HG02884 (cell line): Measurements from ENCODE around the gene DNAH7.

Source experiments
- ATAC-seq: cut with Tn5 transposase; IDR thresholded peaks from one replicate; pipeline ENCODE4 v1.9.1; 2021; ENCODE audit warnings: mild to moderate bottlenecking, moderate library complexity; ENCODE audit not compliant: unreplicated experiment

The DNAH7 gene

DNA sequence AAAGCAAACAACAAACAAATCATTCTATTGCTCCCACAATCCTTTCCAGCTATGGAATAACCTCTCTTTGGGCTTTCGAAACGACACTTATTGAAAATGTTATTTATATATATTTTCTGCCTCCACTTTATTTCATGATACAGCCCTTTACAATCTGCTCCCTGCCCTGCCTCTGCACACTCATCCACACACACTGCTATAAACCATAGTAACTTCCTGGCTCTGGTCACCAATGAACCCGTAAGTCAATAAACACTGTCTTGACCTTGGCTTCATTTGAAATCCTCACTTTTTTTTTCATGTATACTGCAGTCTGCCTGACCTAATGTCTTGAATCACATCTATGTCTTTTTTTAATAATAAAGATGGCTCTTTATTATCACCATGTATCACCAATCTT lies 250.1 kb downstream of the DNAH7 start:
- no peak for ATAC-seq

- ATAC-seq = no peak
These were observed 250.5 kb downstream of the DNAH7 start for GRCh38 chr2:195818106-195818505.

DNA sequence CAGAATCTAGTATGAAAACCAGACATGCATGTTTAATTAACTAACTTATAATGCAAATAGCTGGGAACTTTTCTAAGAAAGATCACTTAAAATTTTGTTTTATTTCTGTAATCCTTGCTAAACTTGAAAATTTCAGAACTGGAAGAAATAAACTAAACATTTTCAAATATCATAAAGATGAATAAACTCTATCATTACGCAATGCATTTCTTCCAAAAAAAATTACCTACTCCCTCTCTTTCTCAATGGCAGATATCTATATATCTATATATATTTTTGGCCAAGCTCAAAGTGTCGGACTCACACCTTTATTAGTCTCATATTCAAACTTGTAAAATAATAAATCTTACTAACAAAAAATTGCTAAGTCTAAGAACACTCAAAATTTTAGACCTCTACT lies 253.6 kb downstream of the DNAH7 start:
- no peak for ATAC-seq

- ATAC-seq = no peak
These were observed 255.2 kb downstream of the DNAH7 start for GRCh38 chr2:195813421-195813820.

DNA sequence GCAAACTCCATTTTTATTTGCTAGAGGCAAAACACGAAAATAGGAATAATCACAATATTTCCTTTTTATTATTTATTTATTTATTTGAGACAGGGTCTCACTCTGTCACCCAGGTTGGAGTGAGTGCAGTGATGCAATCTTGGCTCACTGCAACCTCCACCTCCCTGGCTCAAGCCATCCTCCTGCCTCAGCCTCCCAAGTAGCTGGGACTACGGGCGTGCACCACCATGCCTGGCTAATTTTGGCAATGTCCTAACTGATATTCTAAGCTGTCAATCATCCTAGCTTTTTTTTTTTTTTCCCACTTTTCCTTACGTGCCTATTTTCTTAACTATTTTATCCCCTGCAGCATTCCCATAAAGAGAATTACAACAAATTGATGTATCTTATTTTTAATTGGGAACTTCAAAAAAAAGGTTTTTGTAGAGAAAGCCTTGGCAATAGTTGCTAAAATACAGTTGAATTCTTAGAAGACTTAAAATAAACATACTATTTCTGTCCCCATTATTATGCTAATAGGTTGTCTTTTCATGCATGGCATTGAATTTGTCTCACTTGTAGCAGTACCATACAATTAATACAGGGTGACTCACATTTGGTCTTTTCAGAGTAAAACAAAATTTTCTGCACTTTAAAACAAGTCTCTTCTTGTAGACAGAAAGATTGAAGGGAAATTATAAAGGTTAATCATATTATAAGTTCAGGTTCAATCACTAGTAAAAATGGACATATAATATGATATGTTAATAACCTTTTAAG lies 258.1 kb downstream of the DNAH7 start:
- ATAC-seq = no peak

DNA sequence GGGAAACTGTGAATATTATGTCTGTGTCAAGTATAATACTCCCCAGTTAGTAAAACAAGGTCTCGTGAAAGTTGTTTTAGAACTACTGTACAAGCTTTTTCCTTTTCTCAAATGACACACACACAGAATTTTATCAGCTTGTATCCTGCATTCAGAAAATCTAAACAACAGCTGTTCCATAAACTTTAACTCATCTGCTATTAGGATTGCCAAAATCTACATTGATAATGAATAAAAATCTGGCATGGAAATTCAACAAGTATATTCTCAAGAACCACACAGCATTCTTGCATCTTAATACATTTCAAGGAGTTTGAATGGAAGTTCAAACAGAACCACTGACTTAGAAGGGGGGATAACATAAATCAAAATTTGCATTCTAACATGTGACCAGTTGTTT lies 260.4 kb downstream of the DNAH7 start:
- ATAC-seq = no peak

GRCh38 chr2:195805283-195805976 lies 263.2 kb downstream of the DNAH7 start:
- ATAC-seq = no peak

DNA sequence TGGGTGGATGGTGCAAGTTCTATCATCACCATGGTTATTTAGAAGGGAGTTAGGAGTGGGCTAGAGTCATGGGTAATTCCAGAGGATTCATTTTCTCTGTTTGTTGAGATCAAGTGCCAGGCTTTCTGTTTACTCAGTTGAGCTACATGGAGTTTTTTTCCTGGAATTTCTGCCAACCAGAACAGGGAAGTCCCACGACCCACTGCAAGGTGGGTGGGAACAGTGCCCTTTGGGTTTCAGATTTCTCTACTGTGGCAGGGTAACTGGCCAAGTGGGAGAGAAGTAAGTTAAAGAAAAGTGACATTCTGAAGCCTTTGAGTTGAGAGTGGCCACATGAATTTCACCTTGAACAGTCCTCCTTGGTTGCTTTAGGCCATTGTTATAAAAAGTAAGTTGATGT lies 272.8 kb downstream of the DNAH7 start:
- ATAC-seq = no peak

DNA sequence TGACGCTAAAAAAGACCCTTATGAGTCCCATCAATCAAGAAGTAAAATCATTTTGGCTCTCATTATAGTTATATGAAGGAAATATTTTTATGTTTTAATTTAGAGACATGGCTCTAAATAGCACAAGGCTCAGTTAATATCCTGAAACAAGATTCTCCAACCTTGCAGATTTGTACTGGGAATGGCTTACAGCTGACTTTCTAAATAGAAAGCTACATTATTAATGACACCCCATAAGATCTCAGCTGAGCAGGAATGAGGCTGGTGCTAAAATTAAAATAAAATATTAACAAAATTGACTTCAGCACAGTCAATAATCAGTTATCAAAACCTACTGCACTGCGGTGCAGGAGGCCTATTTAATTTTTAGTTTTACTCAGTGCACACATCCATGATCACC lies 274.8 kb downstream of the DNAH7 start:
- ATAC-seq = no peak

DNA sequence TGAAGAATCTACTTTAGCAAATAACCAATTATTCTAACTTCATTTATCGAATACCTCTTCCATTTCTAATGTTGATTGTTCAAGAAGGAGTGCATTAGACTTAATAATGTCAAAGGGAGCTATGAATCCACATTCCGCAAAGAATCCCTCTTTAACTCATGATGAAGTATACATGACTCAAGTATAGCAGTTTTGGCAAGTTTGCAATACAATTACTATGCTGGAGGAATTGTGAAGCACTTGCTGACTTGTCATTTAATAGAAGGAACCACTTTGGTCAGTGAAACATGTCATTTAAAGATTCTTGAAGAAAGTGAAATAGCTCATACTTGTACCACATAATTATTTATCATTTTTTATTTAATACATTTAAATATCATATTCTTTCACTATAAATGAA lies 286.5 kb downstream of the DNAH7 start:
- ATAC-seq = no peak

GRCh38 chr2:195779491-195779890 lies 289.1 kb downstream of the DNAH7 start:
- ATAC-seq = no peak

DNA sequence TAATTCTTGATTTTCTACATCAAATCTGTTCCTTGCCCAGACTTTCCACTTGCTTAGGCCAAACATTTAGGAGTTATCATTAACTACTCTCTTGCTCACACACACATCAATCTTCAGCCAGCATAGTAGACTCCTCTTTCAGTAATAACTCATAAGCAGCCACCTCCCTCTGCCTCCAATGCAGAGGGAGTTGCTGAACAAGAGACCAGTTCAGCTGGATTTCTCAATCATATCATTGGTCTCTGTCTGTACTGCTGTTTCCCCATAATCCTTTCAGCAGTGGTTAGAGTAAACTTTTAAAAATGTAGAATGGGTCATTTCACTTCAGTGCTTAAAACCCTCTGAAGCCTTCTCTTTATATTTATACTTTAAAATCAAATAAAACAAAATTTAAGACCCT lies 298.7 kb downstream of the DNAH7 start:
- no peak for ATAC-seq

GRCh38 chr2:195768431-195768830 lies 300.2 kb downstream of the DNAH7 start:
- ATAC-seq = no peak

GRCh38 chr2:195766691-195767090 lies 301.9 kb downstream of the DNAH7 start:
- no peak for ATAC-seq

GRCh38 chr2:195763866-195764265 lies 304.8 kb downstream of the DNAH7 start:
- ATAC-seq = no peak

DNA sequence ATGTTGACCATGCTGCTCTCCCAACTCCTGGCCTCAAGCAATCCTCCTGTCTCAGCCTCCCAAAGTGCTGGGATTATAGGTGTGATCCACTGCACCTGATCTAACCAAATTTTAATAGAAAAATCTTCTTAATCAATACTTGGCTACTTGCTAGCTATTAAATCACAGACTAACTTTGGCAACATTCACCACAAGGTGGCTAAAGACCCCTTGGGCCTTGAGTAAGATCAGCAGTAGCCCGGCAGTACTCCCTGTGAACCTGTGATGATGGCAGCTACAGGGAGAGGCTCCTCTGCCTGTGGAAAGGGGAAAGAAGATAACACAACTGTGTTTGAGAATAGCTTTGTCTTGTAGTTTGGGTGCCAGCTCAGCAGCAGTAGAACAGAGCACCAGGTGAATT lies 308.8 kb downstream of the DNAH7 start:
- ATAC-seq = no peak

GRCh38 chr2:195758846-195759245 lies 309.8 kb downstream of the DNAH7 start:
- ATAC-seq = no peak

GRCh38 chr2:195756218-195756942 lies 312.3 kb downstream of the DNAH7 start:
- no peak for ATAC-seq

DNA sequence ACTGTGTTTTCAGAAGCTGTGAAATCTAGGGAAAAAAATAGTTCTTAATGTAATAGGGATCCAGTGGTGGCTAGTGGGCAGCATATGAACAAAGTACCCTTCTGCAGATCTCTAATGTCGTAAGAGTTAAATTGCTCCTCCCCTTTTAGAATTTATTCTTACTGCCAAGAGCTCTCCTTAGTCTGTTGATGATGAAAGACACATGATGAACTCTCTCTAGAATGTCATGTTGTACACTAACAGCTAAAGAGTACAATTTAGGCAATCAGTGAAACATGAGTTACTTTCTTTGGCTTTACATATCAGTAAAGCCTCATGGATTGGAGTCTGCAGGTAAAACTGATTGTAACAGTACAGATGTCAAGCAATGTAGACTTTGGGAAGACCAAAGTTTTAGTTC lies 327.4 kb downstream of the DNAH7 start:
- ATAC-seq = no peak

DNA sequence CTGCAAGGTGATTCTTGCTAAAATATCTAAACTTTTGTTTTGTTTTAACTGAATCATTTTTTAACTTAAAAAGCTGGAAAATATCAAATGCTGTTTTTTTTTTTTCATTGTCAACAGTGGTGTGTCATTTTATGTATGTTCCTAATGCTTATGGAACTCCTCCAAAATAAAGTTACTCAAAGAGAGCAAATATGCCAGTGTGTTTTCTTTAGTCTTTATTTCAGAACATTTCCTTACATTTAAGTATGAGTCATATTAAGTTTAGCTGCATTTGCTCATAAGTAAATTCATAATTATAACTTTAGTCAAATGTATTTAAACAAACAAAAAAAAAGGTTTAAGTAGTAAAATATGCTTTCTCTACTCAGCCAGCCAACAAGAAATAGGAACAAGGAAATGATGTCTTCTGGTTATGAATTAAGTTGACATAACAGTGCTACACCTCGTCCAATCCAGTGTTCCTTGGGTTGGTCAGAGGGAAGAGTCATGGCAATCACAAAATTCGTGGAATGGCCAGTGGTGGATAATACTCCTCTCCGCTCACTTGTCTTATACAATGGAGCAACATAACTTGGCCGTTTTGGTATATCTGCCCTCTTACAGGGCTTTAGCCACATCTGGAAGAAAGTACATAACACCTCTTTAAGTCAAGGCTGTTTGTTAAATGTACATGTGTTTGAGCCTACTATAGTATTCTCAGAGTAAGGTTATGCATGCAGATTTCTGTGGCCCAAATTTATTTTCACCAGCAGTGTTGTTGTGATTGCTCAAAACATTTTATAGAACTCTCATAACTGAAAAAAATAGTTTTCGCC lies 330.9 kb downstream of the DNAH7 start:
- ATAC-seq = no peak

DNA sequence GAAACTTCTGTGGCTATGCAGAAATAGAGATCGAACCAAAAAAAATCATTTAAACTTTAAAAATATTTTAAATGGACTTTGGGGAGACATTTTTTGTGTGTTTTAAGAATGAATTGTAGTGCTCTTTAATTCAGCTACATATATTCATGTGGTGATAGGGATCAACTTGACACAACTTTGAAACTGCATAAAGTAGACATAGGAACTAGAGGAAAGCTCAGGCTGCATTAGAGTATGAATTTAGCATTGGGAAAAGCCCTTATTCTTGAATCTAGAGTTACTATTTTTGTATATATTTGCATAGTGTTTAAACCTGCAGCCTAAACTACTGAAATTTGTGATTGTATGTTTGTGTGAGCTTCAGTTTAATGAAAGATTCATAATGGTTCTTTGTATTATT lies 333.3 kb downstream of the DNAH7 start:
- no peak for ATAC-seq
